GM13977 (cell line): ENCODE data around the gene PADI4.

Experiments
- DNase-seq: peaks from one replicate; pipeline ENCODE4 v3.0.0; 2012; ENCODE audit warnings: low spot score
- CTCF ChIP-seq: IDR thresholded peaks from 2 replicates; pipeline ENCODE4 v1.5.1; 2012; ENCODE audit warnings: mild to moderate bottlenecking, control low read depth; ENCODE audit not compliant: insufficient read depth; ENCODE audit errors: extremely low read depth, missing control alignments
- in situ Hi-C: fragments of 300-500 bp; cut with MboI; formaldehyde crosslinking; loops from one replicate; pipeline ENCODE4 v1.12.0; 2022; ENCODE audit warnings: low sequenced_read_pairs, low pct_unique_long_range_greater_than_20kb, mixed read lengths, inconsistent platforms; ENCODE audit not compliant: unreplicated experiment

The PADI4 gene

GRCh38 chr1:17330856-17331255, 22.9 kb downstream of the PADI4 start:
- DNase-seq = no peak
- TF ChIP-seq CTCF = no peak
- in situ Hi-C loops = no loop called here

- in situ Hi-C loops = no loop called here
- no peak for TF ChIP-seq CTCF
Measured at GRCh38 chr1:17333081-17333480, 25.1 kb downstream of the PADI4 start.

GRCh38 chr1:17335821-17336710, 28.1 kb downstream of the PADI4 start:
- in situ Hi-C loops = no loop called here
- DNase-seq = peak; percentile 69
- peak; percentile 79 for TF ChIP-seq CTCF

More at GRCh38 chr1:17333081-17333480, 25.1 kb downstream of the PADI4 start:
- DNase-seq = no peak

- in situ Hi-C loops = no loop called here
- no peak for DNase-seq
- TF ChIP-seq CTCF = no peak
Measured at GRCh38 chr1:17338706-17339493, 30.9 kb downstream of the PADI4 start.

GRCh38 chr1:17339521-17339920, 31.5 kb downstream of the PADI4 start:
- no peak for TF ChIP-seq CTCF
- no peak for DNase-seq
- in situ Hi-C loops = no loop called here

- DNase-seq = no peak
- TF ChIP-seq CTCF = no peak
- in situ Hi-C loops = no loop called here
Measured at GRCh38 chr1:17340358-17340757, 32.4 kb downstream of the PADI4 start.
